GM12801 (cell line): ENCODE results near the gene PIK3R3.

ENCODE experiments used
- CTCF ChIP-seq: IDR thresholded peaks from one replicate; pipeline ENCODE4 v1.5.1; 2011; ENCODE audit warnings: control low read depth; ENCODE audit not compliant: insufficient read length; ENCODE audit errors: extremely low read depth

The PIK3R3 gene

DNA sequence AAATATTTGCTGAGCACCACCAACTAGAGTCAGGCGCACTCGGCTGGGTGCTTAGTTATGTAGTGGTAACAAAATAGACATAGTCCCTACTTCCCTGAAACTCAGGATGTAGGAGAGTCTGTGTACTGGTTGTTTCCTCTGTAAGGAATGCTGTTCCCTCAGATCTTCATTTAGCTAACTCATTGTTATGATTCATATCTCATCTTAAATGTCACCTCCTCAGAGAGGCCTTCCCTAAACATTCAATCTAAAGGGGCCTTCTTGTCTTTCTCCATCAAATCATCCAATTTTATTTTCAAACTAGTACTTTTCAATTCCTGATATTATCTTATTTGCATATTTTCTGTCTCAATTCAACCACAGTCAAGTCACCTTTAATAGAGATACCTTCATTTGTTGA, 132.9 kb downstream of the PIK3R3 start:
- TF ChIP-seq CTCF = no peak

GRCh38 chr1:45998020-45998617, 134.3 kb downstream of the PIK3R3 start:
- no peak for TF ChIP-seq CTCF

DNA sequence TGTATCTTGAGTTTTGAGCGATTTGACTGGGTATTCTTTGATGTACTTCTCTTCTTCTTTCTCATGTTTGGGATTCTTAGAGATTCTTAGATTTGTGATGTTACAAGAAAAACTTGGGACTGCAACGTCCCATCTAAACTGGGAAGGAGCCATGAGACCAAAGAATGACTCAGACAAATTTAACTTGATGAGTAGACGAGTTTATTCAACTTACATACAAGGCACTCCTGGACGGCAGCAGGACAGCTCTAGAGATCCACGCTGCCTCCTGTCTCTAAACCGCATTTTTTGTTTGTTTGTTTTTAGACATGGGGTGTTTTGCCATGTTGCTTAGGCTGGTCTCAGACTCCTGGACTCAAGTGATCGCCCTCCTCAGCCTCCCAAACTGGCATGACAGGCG, 137.1 kb downstream of the PIK3R3 start:
- TF ChIP-seq CTCF = no peak

DNA sequence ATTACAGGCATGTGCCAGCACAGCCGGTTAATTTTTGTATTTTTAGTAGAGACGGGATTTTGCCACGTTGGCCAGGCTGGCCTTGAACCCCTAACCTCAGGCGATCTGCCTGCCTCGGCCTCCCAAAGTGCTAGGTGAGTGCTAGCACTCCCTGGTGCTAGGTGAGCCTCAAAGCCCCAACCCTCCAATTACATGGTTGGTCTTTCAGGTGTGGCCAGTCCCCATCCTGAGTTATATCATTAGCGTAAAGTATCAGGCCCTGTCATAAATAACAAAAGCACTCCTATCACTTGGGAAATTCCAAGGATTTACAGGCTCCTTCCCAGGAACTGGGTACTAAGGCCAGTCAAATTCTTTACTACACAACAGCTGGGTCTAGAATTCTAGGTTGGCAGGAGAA, 138.0 kb downstream of the PIK3R3 start:
- no peak for TF ChIP-seq CTCF
